ENCODE data around the gene HLA-A.

Gene HLA-A

GRCh38 chr6:29935273-29935955 is 6.9 kb upstream of the HLA-A start:
- no peak for DNase-seq

- no peak for DNase-seq
Observed at GRCh38 chr6:29938746-29939508, 3.4 kb upstream of the HLA-A start.

- no peak for DNase-seq
Observed at GRCh38 chr6:29941016-29941415, 1.3 kb upstream of the HLA-A start.

- DNase-seq: peak; percentile 30
Observed at GRCh38 chr6:29941471-29941870, 861 bp upstream of the HLA-A start.

- DNase-seq: no peak
Observed at GRCh38 chr6:29941916-29942274, 437 bp upstream of the HLA-A start.

GRCh38 chr6:29943053-29943966 is 978 bp downstream of the HLA-A start:
- DNase-seq: no peak

- no peak for DNase-seq
Observed at GRCh38 chr6:29945281-29945820, 3.0 kb downstream of the HLA-A start.

- DNase-seq: no peak
Observed at GRCh38 chr6:29946223-29947076, 4.1 kb downstream of the HLA-A start.

- no peak for DNase-seq
Observed at GRCh38 chr6:29947077-29947980, 5.0 kb downstream of the HLA-A start.

- no peak for DNase-seq
Observed at GRCh38 chr6:29948277-29948676, 5.9 kb downstream of the HLA-A start.

GRCh38 chr6:29949934-29950333 is 7.6 kb downstream of the HLA-A start:
- DNase-seq: no peak

- no peak for DNase-seq
Observed at GRCh38 chr6:29951882-29952281, 9.6 kb downstream of the HLA-A start.

- peak; percentile 70 for DNase-seq
Observed at GRCh38 chr6:29953001-29953441, 10.7 kb downstream of the HLA-A start.

GRCh38 chr6:29953686-29954085 is 11.4 kb downstream of the HLA-A start:
- DNase-seq: no peak

GRCh38 chr6:29954272-29954671 is 11.9 kb downstream of the HLA-A start:
- DNase-seq: no peak

- DNase-seq: no peak
Observed at GRCh38 chr6:29955783-29956182, 13.5 kb downstream of the HLA-A start.

GRCh38 chr6:29956518-29956917 is 14.2 kb downstream of the HLA-A start:
- DNase-seq: no peak

GRCh38 chr6:29958046-29958445 is 15.7 kb downstream of the HLA-A start:
- DNase-seq: no peak

GRCh38 chr6:29958921-29959320 is 16.6 kb downstream of the HLA-A start:
- DNase-seq: no peak

- no peak for DNase-seq
Observed at GRCh38 chr6:29959467-29959866, 17.1 kb downstream of the HLA-A start.

GRCh38 chr6:29961966-29962365 is 19.6 kb downstream of the HLA-A start:
- no peak for DNase-seq

Measured in fibroblast of skin of right biceps (primary cell).